SH-SY5Y (cell line): ENCODE measurements around the gene MLLT11.

ENCODE experiments used
- GATA2 ChIP-seq: IDR thresholded peaks from 2 replicates; pipeline ENCODE4 v1.6.1; 2011; ENCODE audit warnings: mild to moderate bottlenecking, low read depth, low read length
- GATA3 ChIP-seq: IDR thresholded peaks from 2 replicates; pipeline ENCODE4 v1.6.1; 2011; ENCODE audit warnings: low read depth, mild to moderate bottlenecking, low read length, moderate library complexity

DNA sequence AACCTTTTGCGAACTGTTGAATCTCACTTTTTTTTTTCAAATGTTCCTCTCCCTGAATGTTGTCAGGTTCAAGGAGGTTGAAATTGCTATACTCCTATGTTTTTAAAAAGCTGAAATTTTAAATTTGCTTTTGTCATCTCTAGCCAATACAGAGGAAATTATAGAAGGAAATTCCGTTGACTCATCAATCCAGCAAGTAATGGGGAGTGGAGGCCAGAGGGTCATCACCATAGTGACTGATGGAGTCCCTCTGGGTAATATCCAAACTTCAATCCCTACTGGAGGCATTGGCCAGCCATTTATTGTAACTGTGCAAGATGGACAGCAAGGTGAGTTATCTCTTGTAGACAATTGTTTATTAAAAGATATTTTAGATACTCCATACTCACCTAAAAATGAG is 46.7 kb downstream of the MLLT11 start:
- TF ChIP-seq GATA3 (no peak), GATA2 (no peak)
